Measurements from ENCODE around the gene PC. TPM values are rescaled to one million over a fixed set of nuclear protein-coding genes. Genes with fewer than 3 reads are reported as not detected.

The PC gene
- total RNA-seq, 1 donor from 2014 or later: 4.7 TPM

DNA sequence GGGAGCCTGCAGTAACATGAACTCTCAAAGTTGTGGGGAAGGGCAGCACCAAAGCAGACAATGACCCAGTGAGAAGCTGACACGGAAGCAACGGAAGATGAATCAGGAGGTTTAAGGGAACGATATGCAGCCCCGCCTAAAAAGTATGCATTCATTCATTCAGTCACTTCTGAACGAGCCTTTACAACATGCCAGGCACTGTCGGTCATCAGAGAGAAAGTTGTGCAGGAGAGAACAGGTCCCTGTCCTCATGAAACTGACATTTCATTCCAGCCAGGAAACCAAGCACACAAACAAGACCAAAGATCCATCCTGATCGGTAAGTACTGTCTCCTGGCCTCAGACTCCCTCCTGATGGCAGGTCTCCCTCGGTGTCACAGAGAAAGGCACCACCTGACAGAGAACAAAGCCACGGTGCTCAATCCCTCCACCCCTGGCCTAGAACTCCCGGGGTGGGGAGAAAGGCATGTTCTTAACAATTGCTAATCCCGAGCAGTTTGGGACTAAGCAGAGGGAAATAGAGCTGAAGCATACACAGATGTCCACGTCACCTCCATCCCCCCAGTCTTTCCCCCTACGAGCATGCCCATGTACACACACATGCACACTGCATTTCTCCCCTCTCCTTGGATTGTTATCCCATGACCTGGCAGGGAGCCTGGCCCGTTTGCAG, 52.0 kb downstream of the PC start:
- TF ChIP-seq, protein P1, sequence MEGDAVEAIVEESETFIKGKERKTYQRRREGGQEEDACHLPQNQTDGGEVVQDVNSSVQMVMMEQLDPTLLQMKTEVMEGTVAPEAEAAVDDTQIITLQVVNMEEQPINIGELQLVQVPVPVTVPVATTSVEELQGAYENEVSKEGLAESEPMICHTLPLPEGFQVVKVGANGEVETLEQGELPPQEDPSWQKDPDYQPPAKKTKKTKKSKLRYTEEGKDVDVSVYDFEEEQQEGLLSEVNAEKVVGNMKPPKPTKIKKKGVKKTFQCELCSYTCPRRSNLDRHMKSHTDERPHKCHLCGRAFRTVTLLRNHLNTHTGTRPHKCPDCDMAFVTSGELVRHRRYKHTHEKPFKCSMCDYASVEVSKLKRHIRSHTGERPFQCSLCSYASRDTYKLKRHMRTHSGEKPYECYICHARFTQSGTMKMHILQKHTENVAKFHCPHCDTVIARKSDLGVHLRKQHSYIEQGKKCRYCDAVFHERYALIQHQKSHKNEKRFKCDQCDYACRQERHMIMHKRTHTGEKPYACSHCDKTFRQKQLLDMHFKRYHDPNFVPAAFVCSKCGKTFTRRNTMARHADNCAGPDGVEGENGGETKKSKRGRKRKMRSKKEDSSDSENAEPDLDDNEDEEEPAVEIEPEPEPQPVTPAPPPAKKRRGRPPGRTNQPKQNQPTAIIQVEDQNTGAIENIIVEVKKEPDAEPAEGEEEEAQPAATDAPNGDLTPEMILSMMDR (conservative IDR thresholded peaks at IDR 0.05; ENCODE audit: low read depth, low read length): no peak
- no peak for DNase-seq (ENCODE audit: low read depth)

GRCh38 chr11:66905631-66906030, 52.6 kb downstream of the PC start:
- no peak for DNase-seq (ENCODE audit: low read depth)
- H3K4me3 ChIP-seq (ENCODE audit: low read depth, low read length): no peak overlapping the region
- TF ChIP-seq, protein P1 (conservative IDR thresholded peaks at IDR 0.05; ENCODE audit: low read depth, low read length): no peak

More for the DNA sequence above, 52.0 kb downstream of the PC start:
- no peak overlapping the region for H3K4me3 ChIP-seq (ENCODE audit: low read depth, low read length)

GRCh38 chr11:66904981-66905521, 53.1 kb downstream of the PC start:
- TF ChIP-seq, protein P1 (conservative IDR thresholded peaks at IDR 0.05; ENCODE audit: low read depth, low read length): no peak
- DNase-seq (ENCODE audit: low read depth): no peak
- H3K4me3 ChIP-seq (ENCODE audit: low read depth, low read length): no peak overlapping the region

DNA sequence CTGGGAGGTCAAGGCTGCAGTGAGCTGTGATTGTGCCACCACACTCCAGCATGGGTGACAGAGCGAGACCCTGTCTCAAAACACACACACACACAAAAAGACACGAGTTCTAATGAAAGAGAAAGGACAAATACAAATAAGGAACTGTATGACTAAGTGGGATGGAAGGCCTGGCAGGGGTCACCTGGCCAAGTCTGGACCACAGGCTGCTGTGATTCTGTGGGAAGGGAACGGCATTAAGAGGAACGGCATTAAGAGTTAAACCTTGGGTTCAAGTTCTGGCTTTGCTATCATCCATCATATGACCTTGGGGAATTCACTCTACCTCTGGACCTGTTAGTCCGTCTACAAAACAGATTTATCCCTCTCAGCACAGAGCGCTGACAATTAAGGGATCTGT, 53.6 kb downstream of the PC start:
- DNase-seq (ENCODE audit: low read depth): no peak
- no peak overlapping the region for H3K4me3 ChIP-seq (ENCODE audit: low read depth, low read length)
- TF ChIP-seq, protein P1 (conservative IDR thresholded peaks at IDR 0.05; ENCODE audit: low read depth, low read length): no peak

- DNase-seq (ENCODE audit: low read depth): no peak
- TF ChIP-seq, protein P1 (conservative IDR thresholded peaks at IDR 0.05; ENCODE audit: low read depth, low read length): no peak
- H3K4me3 ChIP-seq (ENCODE audit: low read depth, low read length): no peak overlapping the region
These were observed 54.1 kb downstream of the PC start for GRCh38 chr11:66904055-66904454.

DNA sequence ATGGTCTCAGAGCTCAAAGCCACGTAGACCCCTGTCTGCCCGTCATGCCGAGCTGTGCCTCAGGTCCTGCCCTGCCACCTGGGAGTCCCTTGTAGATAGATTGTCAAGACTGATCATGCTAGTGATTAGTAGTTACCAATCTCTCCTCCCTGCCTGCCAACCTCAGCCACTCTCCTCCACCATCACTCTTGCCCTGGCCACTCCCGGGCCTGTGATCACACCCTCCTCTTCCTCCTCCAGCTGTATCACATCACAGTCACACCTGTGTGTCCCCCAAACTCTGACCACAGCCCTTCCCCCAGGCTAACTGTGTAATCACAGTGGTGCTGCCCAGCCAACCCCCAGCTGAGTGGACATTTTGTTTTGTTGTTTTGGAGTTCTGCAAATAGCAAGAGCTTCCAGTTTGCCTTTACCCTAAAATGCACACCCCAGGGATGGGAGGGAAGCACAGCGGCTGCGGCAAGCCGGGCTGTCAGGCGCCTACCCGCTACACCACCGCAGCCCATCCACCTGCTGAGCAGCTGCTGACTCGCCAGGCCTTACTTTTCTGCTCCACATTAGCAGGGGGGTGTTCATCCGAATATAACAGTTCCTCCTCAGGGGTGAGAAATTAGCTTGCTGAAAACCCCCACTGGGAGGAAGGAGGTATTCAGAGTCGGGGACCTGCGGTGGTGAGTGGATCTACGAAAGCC, 55.6 kb downstream of the PC start:
- no peak overlapping the region for H3K4me3 ChIP-seq (ENCODE audit: low read depth, low read length)
- no peak for DNase-seq (ENCODE audit: low read depth)
- TF ChIP-seq, protein P1 (conservative IDR thresholded peaks at IDR 0.05; ENCODE audit: low read depth, low read length): no peak

Measured in epithelial cell of proximal tubule (primary cell).